ENCODE measurements around the gene TJP2. TPM values are rescaled to one million over a fixed set of nuclear protein-coding genes. Genes with fewer than 3 reads are reported as not detected.
"Not testable (repeated sequence)": the region's sequence is repeated elsewhere in the genome, so short reads cannot be mapped to it uniquely, and the experiment has no call there.

Gene TJP2
- total RNA-seq, 1 experiment from 2014 or later: 73.7 TPM

GRCh38 chr9:69292078-69292477 lies 118.0 kb downstream of the TJP2 start:
- no peak for DNase-seq (ENCODE audit: low read depth)

DNA sequence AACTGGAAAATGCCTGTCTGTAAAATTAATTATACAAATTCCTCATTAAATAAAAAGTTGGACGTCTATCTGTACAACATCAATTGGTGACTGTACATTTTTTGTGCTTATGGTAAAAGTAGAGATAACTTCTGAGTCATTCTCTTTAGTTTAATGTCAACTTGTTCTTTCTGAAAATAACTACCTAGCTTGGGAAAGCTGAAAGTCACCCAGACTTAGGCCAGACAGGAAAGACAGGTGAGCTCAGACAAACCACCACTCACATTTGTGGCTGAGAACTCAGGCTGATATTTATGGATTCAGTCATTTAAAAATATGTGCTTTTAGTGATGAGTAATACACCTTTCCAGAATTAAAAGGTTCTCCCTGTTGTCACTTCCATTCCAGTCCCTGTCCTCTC lies 119.1 kb downstream of the TJP2 start:
- no peak for DNase-seq (ENCODE audit: low read depth)

- DNase-seq (ENCODE audit: low read depth): no peak
Measured at GRCh38 chr9:69295872-69296552, 121.9 kb downstream of the TJP2 start.

DNA sequence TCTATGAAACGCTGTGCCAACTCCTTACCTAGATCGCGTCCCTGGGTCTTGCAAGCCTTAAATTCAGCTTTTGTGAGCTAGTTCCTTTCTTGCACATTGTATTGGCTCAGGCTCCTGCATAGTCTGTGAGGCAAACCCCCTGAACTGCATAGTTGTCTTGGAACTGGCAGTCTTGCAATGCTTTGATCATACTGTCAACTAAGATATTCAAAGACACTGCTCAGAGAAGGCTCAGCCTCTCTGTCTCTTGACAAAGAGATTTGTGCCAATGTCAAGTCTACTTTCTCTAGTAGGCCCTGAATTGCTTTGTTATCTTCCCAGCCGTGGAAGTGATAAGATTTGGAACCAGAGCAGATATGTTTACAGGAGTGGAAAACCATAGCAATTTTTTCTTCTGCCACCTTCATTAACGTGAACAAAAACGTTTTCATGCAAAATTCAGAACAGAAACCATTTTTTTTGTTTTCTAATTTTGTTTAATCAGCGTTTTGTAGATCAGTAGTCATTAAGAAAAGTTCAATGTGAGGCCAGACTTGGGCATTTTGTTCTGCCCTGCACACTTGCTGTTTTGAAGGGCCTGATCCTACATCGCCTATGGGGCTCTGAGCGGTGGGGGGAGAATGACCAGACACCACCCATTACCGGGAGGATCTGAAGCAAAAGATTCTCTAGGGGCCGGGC lies 123.4 kb downstream of the TJP2 start:
- DNase-seq (ENCODE audit: low read depth): no peak

DNA sequence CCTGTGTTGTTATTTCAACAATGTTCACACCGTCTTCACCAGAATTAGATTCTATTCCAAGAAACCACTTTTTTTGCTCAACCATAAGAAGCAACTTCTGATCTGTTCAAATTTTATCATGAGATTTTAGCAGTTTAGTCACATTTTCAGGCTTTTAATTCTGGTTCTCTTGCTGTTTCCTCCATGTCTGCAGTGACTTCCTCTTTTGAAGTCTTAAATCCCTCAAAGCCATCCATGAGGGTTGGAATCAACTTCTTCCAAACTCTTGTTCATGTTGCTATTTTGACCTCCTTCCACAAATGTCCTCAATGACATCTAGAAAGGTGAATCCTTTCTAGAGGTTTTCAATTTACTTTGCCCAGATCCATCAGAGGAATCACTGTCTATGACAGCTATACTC lies 125.2 kb downstream of the TJP2 start:
- no peak for DNase-seq (ENCODE audit: low read depth)

DNA sequence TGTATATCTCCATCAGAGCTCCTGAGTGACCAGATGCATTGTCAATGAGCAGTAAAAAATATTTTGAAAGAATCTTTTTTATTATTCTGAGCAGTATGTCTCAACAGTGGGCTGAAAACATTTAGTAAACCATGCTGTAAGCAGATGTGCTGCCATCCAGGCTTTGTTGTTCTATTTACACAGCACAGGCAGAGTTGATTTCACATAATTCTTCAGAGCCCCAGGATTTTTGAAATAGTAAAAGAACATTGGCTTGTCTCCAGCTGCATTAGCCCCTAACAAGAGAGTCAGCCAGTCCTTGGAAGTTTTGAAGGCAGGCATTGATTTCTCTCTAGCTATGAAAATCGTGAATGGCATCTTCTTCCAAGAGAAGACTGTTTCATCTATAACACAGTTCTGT lies 125.7 kb downstream of the TJP2 start:
- DNase-seq (ENCODE audit: low read depth): no peak

- no peak for DNase-seq (ENCODE audit: low read depth)
Measured at GRCh38 chr9:69303331-69303730, 129.3 kb downstream of the TJP2 start.

- DNase-seq (ENCODE audit: low read depth): not testable (repeated sequence)
Measured at GRCh38 chr9:69306895-69307445, 132.9 kb downstream of the TJP2 start.

- DNase-seq (ENCODE audit: low read depth): peak; percentile 12
Measured at GRCh38 chr9:69307446-69308205, 133.5 kb downstream of the TJP2 start.

DNA sequence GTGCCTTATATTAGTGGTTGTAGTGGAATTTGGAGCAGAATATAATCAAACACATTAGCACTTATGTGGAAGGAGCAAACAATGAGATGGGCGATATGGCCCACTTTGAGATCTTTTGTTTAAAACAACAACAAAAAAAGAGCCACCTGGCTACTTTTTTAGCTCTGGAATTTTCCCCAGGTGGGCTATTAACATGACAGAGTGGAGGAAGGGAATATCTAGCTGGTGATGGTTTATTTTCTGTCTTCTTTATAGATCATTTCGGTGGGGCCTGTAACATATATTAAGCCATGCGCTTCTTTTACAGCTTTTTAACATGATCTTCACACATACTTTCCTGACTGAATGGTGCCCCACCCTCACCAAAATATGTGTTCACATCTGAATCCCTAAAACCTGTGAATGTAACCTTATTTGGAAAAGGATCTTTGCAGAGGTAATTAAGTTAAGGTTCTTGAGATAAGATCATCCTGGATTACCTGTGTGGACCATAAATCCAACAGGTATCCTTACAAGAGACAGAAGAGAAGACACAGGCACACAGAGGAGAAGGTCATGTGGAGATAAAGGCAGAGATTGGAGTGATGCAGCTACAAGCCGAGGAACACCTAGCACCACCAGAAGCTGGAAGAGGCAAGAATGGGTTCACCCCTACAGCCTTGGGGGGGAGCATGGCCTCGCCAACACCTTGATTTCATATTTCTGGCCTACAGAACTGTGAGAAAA lies 134.3 kb downstream of the TJP2 start:
- DNase-seq (ENCODE audit: low read depth): no peak

GRCh38 chr9:69313175-69313574 lies 139.1 kb downstream of the TJP2 start:
- DNase-seq (ENCODE audit: low read depth): no peak

DNA sequence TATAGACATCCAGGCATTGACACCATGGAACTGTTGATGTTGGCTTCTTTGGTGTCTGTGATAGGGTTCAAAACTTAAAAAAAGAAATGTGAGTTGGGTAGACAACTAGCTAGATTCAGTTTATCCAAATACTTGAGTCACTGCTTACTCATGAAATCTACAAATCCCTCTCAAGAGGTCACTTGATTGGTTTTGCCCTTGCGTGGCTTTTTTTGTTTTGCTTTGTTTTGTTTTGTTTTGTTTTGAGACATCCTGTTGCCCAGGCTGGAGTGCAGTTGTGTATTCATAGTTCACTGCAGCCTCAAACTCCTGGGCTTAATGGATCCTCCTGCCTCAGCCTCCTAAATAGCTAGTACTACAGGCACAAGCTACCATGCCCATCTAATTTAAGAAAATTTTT lies 140.5 kb downstream of the TJP2 start:
- peak; percentile 63 for DNase-seq (ENCODE audit: low read depth)

DNA sequence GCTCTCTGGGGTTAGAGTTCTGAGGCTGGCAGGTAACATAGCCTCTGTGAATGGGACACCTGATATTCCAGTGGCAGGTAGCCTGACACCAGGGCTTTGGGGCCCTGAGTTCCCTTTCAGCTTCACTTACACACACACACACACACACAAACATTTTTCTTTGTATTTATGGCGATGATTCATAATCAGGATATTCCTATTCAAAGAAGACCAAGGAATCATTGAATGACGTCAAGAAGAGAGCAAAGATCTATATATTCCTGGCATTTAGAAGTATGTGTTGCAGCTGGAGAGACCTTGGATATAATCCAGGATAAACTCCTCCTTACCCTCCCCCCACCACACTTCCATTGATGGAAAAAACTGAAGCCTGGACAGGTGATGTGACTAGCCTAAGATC lies 143.0 kb downstream of the TJP2 start:
- DNase-seq (ENCODE audit: low read depth): no peak

DNA sequence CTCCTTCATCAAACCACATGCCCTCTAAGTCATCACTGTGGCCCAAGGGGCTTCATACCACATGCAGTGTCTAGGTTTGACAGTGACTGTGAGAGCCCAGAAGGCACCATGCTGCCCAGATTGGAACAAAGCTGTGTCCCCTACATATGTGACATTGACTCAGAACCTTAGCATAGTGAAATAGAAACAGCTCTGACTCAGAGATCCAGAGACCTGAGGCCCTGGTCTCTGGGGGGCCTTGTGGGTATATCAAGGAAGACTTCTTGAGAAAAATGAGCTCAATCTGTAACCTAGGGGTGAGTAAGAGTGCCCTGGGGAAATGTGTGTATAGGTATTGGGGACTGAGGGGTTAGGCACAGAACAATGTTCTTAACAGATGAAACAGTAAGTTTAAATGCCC lies 143.8 kb downstream of the TJP2 start:
- no peak for DNase-seq (ENCODE audit: low read depth)

GRCh38 chr9:69319324-69320025 lies 145.4 kb downstream of the TJP2 start:
- DNase-seq (ENCODE audit: low read depth): no peak

DNA sequence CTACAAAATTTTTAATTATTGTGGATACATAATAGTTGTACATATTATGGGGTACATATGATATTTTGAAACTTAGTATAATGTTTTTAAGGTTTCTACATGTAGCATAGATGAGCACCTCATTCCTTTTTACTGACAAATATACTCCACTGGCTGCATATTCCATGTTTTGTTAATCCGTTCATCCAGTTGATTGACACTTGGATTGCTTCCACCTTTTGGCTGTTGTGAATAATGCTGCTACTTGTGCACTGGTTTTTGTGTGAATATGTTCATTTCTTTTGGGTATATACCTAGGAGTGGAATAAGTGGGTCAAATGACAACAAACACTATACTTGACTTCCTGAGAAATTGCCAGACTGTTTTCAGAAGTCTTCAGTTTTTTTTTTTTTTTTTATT lies 148.2 kb downstream of the TJP2 start:
- no peak for DNase-seq (ENCODE audit: low read depth)

DNA sequence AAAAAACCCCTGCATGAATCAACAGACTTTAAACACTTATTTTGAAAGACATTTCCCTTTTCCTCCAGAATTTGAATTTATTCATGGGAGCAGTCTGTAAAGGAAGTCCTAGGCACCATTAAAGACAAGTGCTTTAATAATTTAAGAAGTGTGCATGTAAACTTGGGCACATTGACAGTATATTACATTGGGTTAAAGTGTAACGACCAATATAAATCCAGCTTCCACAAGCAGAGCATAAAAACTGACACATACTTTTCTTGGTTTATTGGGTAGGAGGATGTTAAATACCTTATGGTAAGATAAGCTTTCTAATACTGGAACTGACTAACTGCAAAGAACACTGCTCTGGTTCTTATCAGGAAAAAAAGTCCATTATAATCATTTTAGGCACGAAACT lies 149.8 kb downstream of the TJP2 start:
- no peak for DNase-seq (ENCODE audit: low read depth)
